Uterus (tissue), 4 donors: ENCODE measurements around the gene ESRRB. TPM values are rescaled to one million over a fixed set of nuclear protein-coding genes. Genes with fewer than 3 reads are reported as not detected.

ENCODE experiments used
- DNase-seq, 2 donors: peaks; one replicate each; pipeline ENCODE4 v3.0.0-alpha.2; 2019 to 2020
- H3K27ac ChIP-seq, 2 donors: fragments of 200-600 bp; sonication (generic); 1 replicate in 1 of 2; 2 replicates in 1 of 2; pipeline ENCODE4 v1.5.1; 2016 to 2018
- H3K27me3 ChIP-seq, 2 donors: fragments of 200-600 bp; sonication (generic); one replicate each; pipeline ENCODE4 v1.5.1; 2018 to 2019; ENCODE audit warnings: control low read depth in 1 of 2
- H3K36me3 ChIP-seq, 2 donors: fragments of 200-600 bp; sonication (generic); one replicate each; pipeline ENCODE4 v1.5.1; 2019; ENCODE audit warnings: control low read depth in 1 of 2
- H3K4me1 ChIP-seq, 2 donors: fragments of 200-600 bp; sonication (generic); one replicate each; pipeline ENCODE4 v1.5.1; 2018 to 2019; ENCODE audit warnings: control low read depth in 1 of 2
- H3K4me3 ChIP-seq, 2 donors: fragments of 200-600 bp; sonication (generic); 1 replicate in 1 of 2; 2 replicates in 1 of 2; pipeline ENCODE4 v1.5.1; 2018 to 2019; ENCODE audit warnings: mild to moderate bottlenecking in 1 of 2
- H3K9me3 ChIP-seq, 2 donors: fragments of 200-600 bp; sonication (generic); one replicate each; pipeline ENCODE4 v1.5.1; 2019; ENCODE audit warnings: control low read depth in 1 of 2
- POLR2A ChIP-seq, 2 donors: fragments of 450-650 bp; IDR thresholded peaks; one replicate each; pipeline ENCODE4 v1.6.1; 2016; ENCODE audit warnings: antibody characterized with exemption in 2 of 2, mild to moderate bottlenecking in 1 of 2, moderate library complexity in 1 of 2
- intact Hi-C: fragments of 100-400 bp; cut with DNase I; formaldehyde crosslinking; loops from one replicate; pipeline ENCODE4 v1.15.1; 2023; ENCODE audit warnings: low total_unique reads
- total RNA-seq, 4 donors: library from RNA; depleted of rRNA in 3 of 4; stranded (reverse); fragments of >200 nt in 3 of 4; gene quantifications; one replicate each; pipeline versions ENCODE4 v1.1.0 to v1.2.4, GENCODE V29; 2014 to 2023
- TF ChIP-seq, protein P1 (sequence below), 4 experiments: fragments of 200-600 bp in 2 of 4; fragments of 450-650 bp in 2 of 4; sonication (generic) in 2 of 4; IDR thresholded peaks; one replicate each; pipeline ENCODE4 v1.5.1; 2016 to 2019; ENCODE audit warnings: antibody characterized with exemption in 4 of 4, mild to moderate bottlenecking in 2 of 4, moderate library complexity in 1 of 4
- donor health status: DM: yes; HTN: yes; CAD: no.

Gene ESRRB
- total RNA-seq, 4 donors from 2014 or later = not detected

DNA sequence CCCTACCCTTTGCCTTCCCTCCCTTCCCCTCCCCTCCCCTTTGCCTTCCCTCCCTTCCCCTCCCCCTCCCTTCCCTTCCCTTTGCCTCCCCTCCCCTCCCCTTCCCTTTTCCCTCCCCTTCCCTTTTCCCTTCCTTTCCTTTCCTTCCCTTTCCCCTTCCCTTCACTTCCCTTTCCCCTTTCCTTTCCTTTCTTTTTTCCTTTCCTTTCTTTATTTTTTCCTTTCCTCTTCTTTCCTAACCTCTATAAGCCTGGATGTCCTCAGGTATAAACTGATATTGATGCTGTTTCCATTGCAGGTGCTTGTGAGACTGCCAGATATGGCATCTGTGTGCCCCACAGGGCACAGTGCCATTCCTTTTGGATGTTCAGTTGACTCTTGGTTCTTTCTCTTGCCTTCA is 163.2 kb downstream of the ESRRB start:
- TF ChIP-seq, protein P1, sequence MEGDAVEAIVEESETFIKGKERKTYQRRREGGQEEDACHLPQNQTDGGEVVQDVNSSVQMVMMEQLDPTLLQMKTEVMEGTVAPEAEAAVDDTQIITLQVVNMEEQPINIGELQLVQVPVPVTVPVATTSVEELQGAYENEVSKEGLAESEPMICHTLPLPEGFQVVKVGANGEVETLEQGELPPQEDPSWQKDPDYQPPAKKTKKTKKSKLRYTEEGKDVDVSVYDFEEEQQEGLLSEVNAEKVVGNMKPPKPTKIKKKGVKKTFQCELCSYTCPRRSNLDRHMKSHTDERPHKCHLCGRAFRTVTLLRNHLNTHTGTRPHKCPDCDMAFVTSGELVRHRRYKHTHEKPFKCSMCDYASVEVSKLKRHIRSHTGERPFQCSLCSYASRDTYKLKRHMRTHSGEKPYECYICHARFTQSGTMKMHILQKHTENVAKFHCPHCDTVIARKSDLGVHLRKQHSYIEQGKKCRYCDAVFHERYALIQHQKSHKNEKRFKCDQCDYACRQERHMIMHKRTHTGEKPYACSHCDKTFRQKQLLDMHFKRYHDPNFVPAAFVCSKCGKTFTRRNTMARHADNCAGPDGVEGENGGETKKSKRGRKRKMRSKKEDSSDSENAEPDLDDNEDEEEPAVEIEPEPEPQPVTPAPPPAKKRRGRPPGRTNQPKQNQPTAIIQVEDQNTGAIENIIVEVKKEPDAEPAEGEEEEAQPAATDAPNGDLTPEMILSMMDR (IDR thresholded peaks at IDR 0.05) = no peak
- no peak overlapping the region for H3K27ac ChIP-seq
- H3K9me3 ChIP-seq = no peaks in the 10 kb centered on the region
- no peak overlapping the region for H3K4me3 ChIP-seq
- H3K27me3 ChIP-seq = no peaks in the 10 kb centered on the region
- no peaks in the 10 kb centered on the region for H3K4me1 ChIP-seq
- no peaks in the 10 kb centered on the region for H3K36me3 ChIP-seq
- no peak for DNase-seq
- intact Hi-C loops = no loop called here

- H3K4me1 ChIP-seq = no peaks in the 10 kb centered on the region
- no peak for TF ChIP-seq POLR2A (IDR thresholded peaks at IDR 0.05)
- TF ChIP-seq, protein P1 (IDR thresholded peaks at IDR 0.05) = no peak
- no peak overlapping the region for H3K4me3 ChIP-seq
- no peaks in the 10 kb centered on the region for H3K27me3 ChIP-seq
- DNase-seq = no peak
- intact Hi-C loops = no loop called here
- H3K36me3 ChIP-seq = no peaks in the 10 kb centered on the region
- no peaks in the 10 kb centered on the region for H3K9me3 ChIP-seq
- no peak overlapping the region for H3K27ac ChIP-seq
Measured at GRCh38 chr14:76541594-76542219, 165.8 kb downstream of the ESRRB start.

GRCh38 chr14:76546426-76547221 is 170.7 kb downstream of the ESRRB start:
- TF ChIP-seq, protein P1 (IDR thresholded peaks at IDR 0.05) = no peak
- TF ChIP-seq POLR2A (IDR thresholded peaks at IDR 0.05) = no peak
- no peak for DNase-seq
- H3K36me3 ChIP-seq = no peaks in the 10 kb centered on the region

GRCh38 chr14:76547831-76548230 is 171.9 kb downstream of the ESRRB start:
- Histone ChIP-seq H3K27ac (no peak overlapping the region), H3K4me1 (no peaks in the 10 kb centered on the region), H3K4me3 (no peak overlapping the region), H3K9me3 (no peaks in the 10 kb centered on the region), H3K27me3 (no peaks in the 10 kb centered on the region), H3K36me3 (no peaks in the 10 kb centered on the region)
- TF ChIP-seq, protein P1 (IDR thresholded peaks at IDR 0.05) = no peak
- no peak for TF ChIP-seq POLR2A (IDR thresholded peaks at IDR 0.05)
- intact Hi-C loops = no loop called here
- no peak for DNase-seq

More at GRCh38 chr14:76546426-76547221, 170.7 kb downstream of the ESRRB start:
- Histone ChIP-seq H3K27me3 (no peaks in the 10 kb centered on the region), H3K27ac (no peak overlapping the region), H3K4me3 (no peak overlapping the region), H3K4me1 (no peaks in the 10 kb centered on the region), H3K9me3 (no peaks in the 10 kb centered on the region)
- intact Hi-C loops = no loop called here

- no peaks in the 10 kb centered on the region for H3K36me3 ChIP-seq
- intact Hi-C loops = no loop called here
- H3K27ac ChIP-seq = no peak overlapping the region
- no peaks in the 10 kb centered on the region for H3K27me3 ChIP-seq
- DNase-seq = no peak
- H3K9me3 ChIP-seq = no peaks in the 10 kb centered on the region
- H3K4me3 ChIP-seq = no peak overlapping the region
- no peaks in the 10 kb centered on the region for H3K4me1 ChIP-seq
- no peak for TF ChIP-seq POLR2A (IDR thresholded peaks at IDR 0.05)
- TF ChIP-seq, protein P1 (IDR thresholded peaks at IDR 0.05) = no peak
Measured at GRCh38 chr14:76550534-76550933, 174.6 kb downstream of the ESRRB start.
